ENCODE data around the gene KRT13. TPM values are rescaled to one million over a fixed set of nuclear protein-coding genes. Genes with fewer than 3 reads are reported as not detected.

KRT13 gene
- total and polyA plus RNA-seq, 2 of the 4 experiments (the other 2 are of a cell fraction): 0.18 to 0.56 TPM

DNA sequence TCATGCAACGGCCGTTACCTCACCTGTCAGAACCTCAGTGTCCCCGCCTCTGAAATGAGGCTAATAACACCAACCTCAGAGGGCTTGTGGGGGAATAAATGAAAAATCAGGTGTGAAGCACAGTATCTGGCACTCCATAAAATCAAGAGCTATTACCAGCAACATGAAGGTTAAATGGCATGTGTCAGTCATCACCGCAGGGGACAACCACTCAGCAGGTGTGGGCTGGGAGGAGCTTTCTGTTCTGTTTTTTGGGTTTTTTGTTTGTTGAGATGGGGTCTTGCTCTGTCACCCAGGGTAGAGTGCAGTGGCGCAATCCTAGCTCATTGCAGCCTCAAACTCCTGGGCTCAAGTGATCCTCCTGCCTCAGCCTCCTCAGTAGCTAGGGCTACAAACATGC is 39.5 kb upstream of the KRT13 start:
- Histone ChIP-seq H2BK5ac (ENCODE audit: low read depth, low read length, poor library complexity, severe bottlenecking) (no peak overlapping the region), H3K4me2 (ENCODE audit: low read depth, low read length) (no peak overlapping the region), H3K4ac (ENCODE audit: low read depth, low read length) (no peak overlapping the region), H3K56ac (ENCODE audit: extremely low read depth, insufficient read depth, low read length) (no peak overlapping the region), H3K36me3 (ENCODE audit: control insufficient read depth, insufficient read depth, low read length) (no peaks in the 10 kb centered on the region), H2BK20ac (ENCODE audit: low read depth, low read length) (0 out of 2 replicates have a peak overlapping the region, but pooled peaks have one; percentile 11), H2AK9ac (replicated peaks; ENCODE audit: low read depth, low read length, poor library complexity) (no peak overlapping the region), H4K91ac (ENCODE audit: insufficient read depth, low read depth, low read length) (no peak overlapping the region), H3K4me3 (ENCODE audit: insufficient read depth, low read depth, low read length) (no peak overlapping the region), H3K9ac (ENCODE audit: low read depth, low read length) (no peak overlapping the region), H4K8ac (ENCODE audit: low read depth in 2 of 2, low read length in 2 of 2) (no peak overlapping the region), H2AFZ (replicated peaks; ENCODE audit: low read length, poor library complexity) (peak overlapping the region; percentile 58), H2BK15ac (ENCODE audit: low read depth, low read length) (no peak overlapping the region), H4K5ac (ENCODE audit: low read depth, low read length) (no peak overlapping the region), H2BK120ac (ENCODE audit: low read depth, low read length) (no peak overlapping the region), H3K23ac (ENCODE audit: low read depth, low read length) (no peak overlapping the region), H2AK5ac (ENCODE audit: low read depth, low read length) (no peak overlapping the region), H3K79me1 (ENCODE audit: low read depth in 1 of 2, low read length in 2 of 2) (no peaks in the 10 kb centered on the region), H3K27ac (ENCODE audit: insufficient read depth, low read length) (no peak overlapping the region), H3K9me1 (ENCODE audit: insufficient read depth, low read length) (peaks cover 12% of the 10 kb centered on the region), H3K18ac (ENCODE audit: low read depth, low read length) (no peak overlapping the region), H3K4me1 (ENCODE audit: control insufficient read depth, insufficient read depth, low read length) (peaks cover 21% of the 10 kb centered on the region), H3K9me3 (ENCODE audit: control insufficient read depth, insufficient read depth, low read length) (peaks cover 4% of the 10 kb centered on the region), H4K20me1 (ENCODE audit: insufficient read depth, low read length) (no peaks in the 10 kb centered on the region), H3K27me3 (ENCODE audit: control insufficient read depth, insufficient read depth, low read length) (no peaks in the 10 kb centered on the region), H3K14ac (replicated peaks; ENCODE audit: low read depth, low read length) (no peak overlapping the region)
- ChIA-PET CTCF (interaction anchor here (1.0 kb wide), 1 partner anchor 689 kb away, joined by 5 read pairs; no protein-coding TSS in a partner anchor), POLR2A (ENCODE audit: unreplicated experiment) (no interaction called here)
- no peak for TF ChIP-seq RFX5 (IDR thresholded peaks at IDR 0.05; ENCODE audit: low read depth, low read length)
- no peak for TF ChIP-seq USF2 (IDR thresholded peaks at IDR 0.05; ENCODE audit: low read depth, low read length)
- TF ChIP-seq, protein P1, sequence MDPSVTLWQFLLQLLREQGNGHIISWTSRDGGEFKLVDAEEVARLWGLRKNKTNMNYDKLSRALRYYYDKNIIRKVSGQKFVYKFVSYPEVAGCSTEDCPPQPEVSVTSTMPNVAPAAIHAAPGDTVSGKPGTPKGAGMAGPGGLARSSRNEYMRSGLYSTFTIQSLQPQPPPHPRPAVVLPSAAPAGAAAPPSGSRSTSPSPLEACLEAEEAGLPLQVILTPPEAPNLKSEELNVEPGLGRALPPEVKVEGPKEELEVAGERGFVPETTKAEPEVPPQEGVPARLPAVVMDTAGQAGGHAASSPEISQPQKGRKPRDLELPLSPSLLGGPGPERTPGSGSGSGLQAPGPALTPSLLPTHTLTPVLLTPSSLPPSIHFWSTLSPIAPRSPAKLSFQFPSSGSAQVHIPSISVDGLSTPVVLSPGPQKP (IDR thresholded peaks at IDR 0.05; ENCODE audit: borderline replicate concordance, low read depth, low read length): no peak
- TF ChIP-seq RAD21 (IDR thresholded peaks at IDR 0.05; ENCODE audit: low read length): no peak
- TF ChIP-seq MXI1 (IDR thresholded peaks at IDR 0.05; ENCODE audit: borderline replicate concordance, low read depth, low read length): no peak
- TF ChIP-seq CTCF (conservative IDR thresholded peaks at IDR 0.05; ENCODE audit: low read depth, low read length): no peak
- no peak for TF ChIP-seq MAFK (IDR thresholded peaks at IDR 0.05; ENCODE audit: low read depth, low read length)
- in situ Hi-C loops (cut with MboI; ENCODE audit: low sequenced_read_pairs) (loop anchor here (5.0 kb wide), 1 partner anchor 638 kb away; no protein-coding TSS in a partner anchor), intact Hi-C loops (cut with micrococcal nuclease) (loop anchor here (5.0 kb wide), 1 partner anchor 898 kb away; the partner anchor contains the start of gene SMARCE1), dilution Hi-C loops (cut with HindIII; ENCODE audit: low sequenced_read_pairs, unreplicated experiment) (no loop called here)
- no TSS peak for BruUV-seq (replicated peaks)
- WGBS, 2 experiments (ENCODE audit: extremely low coverage in 2 of 2, insufficient read length in 1 of 2): no CpG with 5 or more reads among the region's 5 CpGs
- no peak for ATAC-seq (ENCODE audit: low read depth)
- DNase-seq: no peak

Data from IMR-90 (cell line).